Eye (tissue), 1 donor: ENCODE data around the gene FAM53B.

ENCODE experiments used
- DNase-seq: peaks from one replicate; pipeline ENCODE4 v3.0.0-alpha.2; 2015

Gene FAM53B

DNA sequence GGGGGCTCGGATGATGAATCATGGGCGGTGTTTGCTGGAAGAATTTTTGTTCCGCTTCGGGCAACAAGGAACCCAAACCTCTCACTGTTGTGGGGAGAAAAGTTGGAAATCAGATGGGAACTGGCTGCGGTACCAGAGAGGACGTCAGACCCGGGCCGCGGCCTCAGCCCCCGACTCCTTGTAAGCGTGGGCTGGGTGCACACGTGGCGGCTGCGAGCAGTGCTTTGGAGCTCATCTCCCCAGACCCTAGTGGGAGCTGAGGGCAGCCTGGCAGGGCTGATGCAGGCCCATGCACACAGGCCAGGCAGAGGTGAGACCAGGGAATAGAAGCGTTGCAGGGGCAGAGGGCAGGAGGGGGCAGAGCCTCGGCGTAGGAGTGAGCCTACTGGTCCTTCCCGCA, 136.5 kb downstream of the FAM53B start:
- DNase-seq: no peak

- no peak for DNase-seq
Observed at GRCh38 chr10:124606822-124607221, 137.4 kb downstream of the FAM53B start.

GRCh38 chr10:124605856-124606812, 138.0 kb downstream of the FAM53B start:
- no peak for DNase-seq

- no peak for DNase-seq
Observed at GRCh38 chr10:124605481-124605855, 138.7 kb downstream of the FAM53B start.

DNA sequence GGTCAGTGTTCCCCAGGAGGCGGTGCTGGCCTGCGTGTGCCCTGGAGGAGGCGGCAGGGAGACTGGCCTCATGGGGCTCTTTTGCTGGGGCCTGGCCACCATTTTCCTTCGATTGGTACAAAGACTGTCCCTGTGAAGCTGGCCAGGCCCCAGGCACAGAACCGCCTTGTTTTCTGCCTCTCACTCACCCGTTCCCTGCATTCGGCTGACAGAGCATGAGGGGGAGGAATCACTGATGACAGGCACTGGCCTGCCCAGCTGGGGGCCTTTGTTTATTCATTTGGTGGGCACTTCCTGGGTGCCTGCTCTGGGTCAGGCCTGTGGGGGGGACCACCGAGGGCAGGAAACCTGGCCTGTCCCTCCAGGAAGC, 139.2 kb downstream of the FAM53B start:
- no peak for DNase-seq

DNA sequence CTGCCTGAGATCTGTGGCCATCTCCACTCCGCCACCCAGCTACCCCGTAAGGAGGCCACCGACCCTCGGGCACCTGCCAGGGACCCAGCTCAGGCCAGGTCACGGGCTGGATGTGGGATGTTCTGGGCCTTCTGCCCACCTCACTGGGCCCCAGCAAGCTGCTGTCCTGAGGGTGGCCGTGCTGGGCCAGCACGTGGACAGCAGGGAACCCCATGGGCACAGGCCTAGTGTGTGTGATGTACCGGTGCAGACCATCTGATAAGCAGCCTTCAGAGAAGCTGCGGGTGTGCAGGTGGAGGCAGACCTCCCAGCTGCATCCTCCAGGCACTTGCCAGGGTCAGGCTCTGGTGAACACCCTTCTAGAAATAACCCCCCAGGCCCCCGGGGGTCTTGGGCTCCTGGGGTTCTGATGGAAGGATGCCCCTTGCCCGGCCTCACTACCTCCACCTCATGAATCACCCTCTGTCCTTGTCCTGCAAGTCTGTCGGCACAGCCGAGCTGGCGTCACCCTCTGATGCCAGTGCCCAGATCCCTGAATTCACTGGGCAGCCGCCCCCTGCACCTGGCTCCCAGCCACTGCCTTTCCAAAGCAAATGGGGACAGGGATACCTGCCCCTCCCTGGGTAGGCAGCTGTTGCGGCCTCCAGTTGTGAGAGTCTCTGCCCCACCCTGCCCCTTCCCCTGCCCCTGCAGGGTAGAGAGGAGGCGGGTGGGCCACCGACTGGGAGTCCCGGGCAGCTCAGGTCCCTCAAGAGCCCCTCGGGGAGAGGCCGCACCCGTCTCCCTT, 139.8 kb downstream of the FAM53B start:
- no peak for DNase-seq

- DNase-seq: no peak
Observed at GRCh38 chr10:124603376-124604213, 140.6 kb downstream of the FAM53B start.

DNA sequence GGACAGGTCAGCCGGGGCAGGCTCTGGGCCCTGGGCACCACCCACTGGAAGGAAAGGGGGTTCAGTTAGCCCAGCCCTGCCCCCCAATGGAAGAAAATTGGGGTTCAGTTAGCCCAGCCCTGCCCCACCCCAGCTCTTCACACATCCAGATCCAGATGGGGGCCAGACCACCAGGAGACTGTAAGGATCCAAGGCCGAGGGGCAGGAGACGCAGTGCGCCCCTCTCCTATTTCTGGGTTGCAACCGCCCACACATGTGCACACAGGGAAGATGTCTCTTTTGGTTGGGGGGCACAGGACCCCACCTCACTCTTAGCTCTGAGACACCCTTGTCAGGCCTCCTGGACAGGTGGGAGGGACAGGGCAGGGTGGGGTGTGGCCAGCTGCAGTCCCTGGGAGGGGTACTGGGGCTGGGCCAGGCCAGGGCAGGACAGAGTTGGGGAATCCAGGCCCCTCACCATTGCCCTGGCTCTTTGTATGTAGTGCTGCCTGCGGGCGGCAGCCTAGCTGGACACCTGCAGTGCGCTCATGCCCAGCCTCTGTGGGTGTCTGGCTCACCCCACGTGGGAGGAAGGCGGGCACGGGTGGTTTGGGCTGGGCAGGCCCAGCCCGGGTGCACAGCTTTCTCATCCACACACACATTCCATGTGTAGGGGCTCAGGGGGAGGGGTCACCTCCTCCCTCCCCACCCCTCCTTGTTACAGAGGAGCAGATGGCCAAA, 141.4 kb downstream of the FAM53B start:
- no peak for DNase-seq

DNA sequence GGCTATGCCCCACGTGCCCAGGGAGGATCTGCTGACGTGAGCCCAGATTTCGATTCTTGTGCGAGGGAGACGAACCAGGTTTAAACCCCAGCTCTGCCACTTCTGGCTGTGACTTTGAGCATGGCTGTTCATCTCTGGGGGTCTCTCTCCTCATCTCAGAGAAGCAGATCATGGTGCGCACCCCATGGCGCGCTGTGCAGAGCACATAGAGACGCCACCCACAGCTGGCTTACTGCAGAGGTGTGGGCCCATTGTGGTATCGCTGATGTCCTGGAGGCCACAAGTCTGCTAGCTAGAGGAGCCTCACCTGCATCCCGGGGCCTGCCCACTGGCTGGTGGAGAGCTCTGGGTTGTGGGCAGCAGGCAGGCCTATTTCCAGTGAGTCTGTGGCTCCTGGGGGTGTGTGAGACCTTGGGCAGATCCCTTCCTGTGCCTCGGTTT, 142.0 kb downstream of the FAM53B start:
- DNase-seq: no peak

- DNase-seq: no peak
Observed at GRCh38 chr10:124601431-124602120, 142.6 kb downstream of the FAM53B start.

- DNase-seq: no peak
Observed at GRCh38 chr10:124601016-124601415, 143.2 kb downstream of the FAM53B start.

GRCh38 chr10:124600051-124600880, 143.9 kb downstream of the FAM53B start:
- no peak for DNase-seq

DNA sequence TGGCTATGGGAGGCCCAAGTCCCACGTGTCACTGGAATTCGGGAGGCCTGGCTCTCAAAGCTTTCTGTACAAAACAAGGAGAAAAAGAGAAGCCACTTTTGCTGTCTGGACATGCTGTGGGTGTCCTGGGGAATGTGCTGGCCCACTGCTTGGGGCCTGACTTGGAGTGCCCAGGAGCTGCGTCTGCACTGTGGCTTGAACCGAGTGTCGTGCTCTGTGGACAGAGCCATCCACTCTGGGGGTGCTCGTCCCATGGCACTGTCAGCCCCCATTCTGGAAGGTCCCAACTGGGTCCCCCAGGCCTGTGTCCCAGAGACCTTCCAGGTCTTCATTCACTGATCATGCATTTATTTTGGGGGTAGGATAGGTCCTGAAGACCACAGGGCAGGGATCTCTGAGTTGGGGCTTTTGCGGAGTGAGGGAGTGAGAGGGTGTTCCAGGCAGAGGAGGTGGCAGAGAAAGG, 144.6 kb downstream of the FAM53B start:
- no peak for DNase-seq

DNA sequence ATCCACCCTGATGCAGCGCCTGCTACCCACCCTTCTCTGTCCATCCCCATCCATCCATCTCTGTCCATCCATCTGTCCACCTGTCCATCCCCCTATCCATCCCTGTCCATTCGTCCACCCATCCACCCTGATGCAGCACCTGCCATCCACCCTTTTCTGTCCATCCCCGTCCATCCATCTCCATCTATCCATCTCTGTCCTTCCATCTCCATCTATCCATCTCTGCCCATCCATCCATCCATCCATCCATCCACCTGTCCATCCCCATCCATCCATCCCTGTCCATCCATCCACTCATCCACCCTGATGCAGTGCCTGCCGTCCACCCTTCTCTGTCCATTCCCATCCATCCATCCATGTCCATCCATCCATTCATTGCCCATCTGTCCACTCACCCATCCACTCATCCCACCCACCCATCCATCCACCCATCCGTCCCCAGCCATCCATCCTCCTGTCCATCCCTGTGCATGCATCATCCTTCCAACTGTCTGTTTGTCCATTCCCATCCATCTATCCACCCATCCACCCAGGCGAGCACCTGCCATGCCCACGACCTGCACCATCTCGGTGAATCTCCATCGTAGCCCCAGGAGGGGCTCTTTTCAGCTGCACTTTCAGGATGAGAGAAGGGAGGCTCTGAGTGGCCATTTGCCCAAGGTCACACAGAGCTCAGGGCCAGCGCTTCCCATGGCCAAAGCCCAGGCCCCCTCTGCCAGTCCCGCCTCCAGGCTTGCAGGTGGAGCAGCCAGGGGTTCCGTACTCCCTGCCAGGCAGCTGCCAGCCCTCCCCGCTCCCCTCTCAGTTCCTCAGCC, 145.2 kb downstream of the FAM53B start:
- DNase-seq: no peak

- DNase-seq: no peak
Observed at GRCh38 chr10:124598196-124598595, 146.0 kb downstream of the FAM53B start.

DNA sequence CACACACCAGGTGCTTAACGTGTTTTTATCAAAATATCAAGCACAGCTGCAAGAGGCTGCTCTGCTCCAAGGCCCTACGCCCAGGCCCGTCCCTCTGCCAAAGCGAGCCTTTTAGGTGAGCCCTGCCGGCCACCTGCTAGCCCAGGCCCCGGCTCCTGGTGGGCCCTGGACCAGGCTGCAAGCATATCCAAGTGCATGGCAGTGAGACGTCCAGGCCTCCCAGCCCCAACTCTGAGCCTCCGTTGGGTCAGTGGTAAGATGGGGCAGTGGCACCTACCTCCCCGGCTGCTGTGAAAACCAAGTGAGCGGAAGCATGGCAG, 146.4 kb downstream of the FAM53B start:
- no peak for DNase-seq

GRCh38 chr10:124596962-124597845, 147.0 kb downstream of the FAM53B start:
- DNase-seq: no peak

DNA sequence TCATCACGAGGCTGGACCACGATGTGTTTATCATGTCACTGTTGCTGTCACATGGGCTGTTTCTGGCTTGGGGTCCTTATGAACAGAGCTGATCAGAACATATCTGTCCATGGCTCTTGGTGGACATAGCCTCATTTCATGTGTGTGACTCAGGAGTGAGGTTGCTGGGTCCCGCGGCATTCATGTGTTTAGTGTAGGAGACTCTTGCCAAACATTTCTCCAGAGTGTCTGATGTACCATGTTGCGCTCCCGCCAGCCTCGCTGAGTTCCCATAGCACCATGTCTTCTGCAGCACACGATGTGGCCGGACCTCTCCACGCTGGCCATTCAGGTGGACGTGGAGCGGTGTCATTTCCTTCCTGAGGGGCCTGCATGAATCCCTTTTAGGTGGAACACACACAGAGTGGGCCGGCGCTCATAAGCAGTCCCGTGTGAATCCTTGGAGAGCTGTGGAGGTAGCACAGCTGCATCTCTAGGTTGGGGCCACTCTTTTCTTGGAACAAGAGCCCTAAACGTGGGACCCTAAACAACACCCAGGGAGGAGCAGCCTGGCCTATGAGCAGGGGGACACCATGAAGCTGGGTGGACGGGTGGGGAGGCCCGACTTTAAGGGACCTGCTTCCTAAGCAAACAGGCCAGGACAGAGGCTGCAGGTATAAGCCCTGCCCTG, 147.9 kb downstream of the FAM53B start:
- no peak for DNase-seq
